ENCODE measurements around the gene STX1B.
A peak's percentile ranks its signal among the peaks of the same experiment; 100 is the strongest.

STX1B gene

DNA sequence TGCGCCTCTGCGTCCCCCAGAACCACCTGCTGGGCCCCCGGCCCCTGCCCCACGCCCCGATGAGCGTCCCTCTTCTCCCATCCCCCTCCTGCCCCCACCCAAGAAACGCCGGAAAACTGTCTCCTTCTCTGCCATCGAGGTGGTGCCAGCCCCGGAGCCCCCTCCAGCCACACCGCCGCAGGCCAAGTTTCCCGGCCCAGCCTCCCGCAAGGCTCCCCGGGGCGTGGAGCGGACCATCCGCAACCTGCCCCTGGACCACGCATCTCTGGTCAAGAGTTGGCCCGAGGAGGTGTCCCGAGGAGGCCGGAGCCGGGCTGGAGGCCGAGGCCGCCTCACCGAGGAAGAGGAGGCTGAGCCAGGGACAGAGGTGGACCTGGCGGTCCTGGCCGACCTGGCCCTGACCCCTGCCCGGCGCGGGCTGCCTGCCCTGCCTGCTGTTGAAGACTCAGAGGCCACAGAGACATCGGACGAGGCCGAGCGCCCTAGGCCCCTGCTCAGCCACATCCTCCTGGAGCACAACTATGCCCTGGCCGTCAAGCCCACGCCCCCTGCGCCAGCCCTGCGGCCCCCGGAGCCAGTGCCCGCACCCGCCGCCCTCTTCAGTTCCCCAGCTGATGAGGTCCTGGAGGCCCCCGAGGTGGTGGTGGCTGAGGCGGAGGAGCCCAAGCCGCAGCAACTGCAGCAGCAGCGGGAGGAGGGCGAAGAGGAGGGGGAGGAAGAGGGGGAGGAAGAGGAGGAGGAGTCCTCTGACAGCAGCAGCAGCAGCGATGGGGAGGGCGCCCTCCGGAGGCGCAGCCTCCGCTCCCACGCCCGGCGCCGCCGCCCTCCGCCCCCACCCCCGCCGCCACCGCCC is 31.0 kb downstream of the STX1B start:
- no peak for DNase-seq (ENCODE audit: low spot score)

DNA sequence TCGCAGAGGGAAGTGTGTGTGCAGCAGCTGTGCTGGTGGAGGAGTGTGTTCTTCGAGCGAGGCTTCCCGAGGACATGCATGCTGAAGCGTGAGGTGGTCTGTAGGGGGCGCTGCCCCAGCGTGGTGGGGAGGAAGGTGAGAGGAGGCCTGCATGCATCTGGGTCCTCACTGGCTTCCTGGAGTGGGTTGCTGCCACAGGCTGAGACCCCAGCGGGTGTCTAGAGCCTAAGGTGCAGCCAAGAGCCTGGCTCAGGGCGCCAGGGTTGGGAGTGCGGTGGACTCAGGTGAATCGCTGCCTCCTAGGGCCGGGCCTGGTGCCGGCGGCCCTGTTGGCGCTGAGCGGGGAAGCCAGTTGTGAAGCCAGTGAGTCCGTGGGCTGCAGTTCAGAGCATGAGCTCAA is 32.9 kb downstream of the STX1B start:
- DNase-seq (ENCODE audit: low spot score): peak; percentile 57

DNA sequence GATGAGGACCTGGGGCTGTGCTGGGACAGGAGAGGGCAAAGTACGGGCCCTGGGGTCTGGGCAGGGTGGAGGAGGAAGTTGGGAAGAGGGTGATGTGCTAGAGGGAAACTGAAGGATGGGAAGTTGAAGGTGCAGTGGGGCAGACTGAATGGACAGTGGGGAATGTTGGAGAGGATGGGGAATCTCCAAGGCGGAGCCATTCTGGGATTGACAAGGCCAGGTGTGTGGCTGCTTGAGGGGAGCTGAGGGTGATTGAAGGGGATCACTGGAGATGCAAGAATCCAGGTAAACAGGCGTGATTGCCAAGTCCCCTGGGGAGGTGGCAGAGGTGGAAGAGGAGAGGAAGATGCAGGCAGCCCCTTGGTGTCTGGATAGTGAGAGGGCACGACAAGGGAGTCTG is 34.0 kb downstream of the STX1B start:
- no peak for DNase-seq (ENCODE audit: low spot score)

DNA sequence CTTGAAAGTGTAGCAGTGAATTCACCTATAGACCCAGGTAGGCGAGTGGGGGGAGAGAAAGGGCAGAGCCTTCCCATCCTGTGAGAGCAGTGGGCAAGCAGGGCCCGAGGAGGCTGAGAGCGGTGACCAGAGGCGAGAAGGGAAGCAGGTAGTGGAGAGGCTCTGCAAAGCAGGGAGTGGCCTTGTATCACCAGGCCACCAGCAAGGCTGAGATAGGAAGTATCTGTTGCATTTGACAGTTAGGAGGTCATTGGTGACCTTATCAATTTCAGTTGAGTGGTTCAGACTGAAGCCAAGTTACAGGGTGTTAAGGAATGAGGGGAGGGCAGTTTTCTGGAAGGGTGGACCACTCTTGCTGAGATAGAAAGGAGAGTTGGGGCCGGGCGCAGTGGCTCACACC is 36.1 kb downstream of the STX1B start:
- DNase-seq (ENCODE audit: low spot score): no peak

DNA sequence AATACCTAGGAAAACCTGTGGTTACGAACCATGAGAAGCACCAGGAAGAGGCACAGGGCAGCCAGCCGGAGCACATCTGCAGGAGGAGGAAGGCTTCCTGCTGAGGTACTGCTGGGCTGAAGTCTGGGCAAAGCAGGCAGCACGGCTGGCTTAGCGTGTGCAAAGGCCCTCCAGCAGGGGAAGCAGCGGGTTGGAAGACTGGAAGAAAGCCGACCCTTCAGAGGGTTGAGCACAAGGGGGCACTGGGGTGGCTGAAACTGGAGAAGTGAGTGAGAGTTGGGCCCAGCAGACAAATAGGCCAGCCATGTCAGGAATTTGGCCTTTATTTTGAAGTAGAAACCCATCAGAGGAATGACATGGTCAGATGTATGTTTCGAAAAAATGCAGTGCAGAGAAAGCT is 37.6 kb downstream of the STX1B start:
- DNase-seq (ENCODE audit: low spot score): no peak

DNA sequence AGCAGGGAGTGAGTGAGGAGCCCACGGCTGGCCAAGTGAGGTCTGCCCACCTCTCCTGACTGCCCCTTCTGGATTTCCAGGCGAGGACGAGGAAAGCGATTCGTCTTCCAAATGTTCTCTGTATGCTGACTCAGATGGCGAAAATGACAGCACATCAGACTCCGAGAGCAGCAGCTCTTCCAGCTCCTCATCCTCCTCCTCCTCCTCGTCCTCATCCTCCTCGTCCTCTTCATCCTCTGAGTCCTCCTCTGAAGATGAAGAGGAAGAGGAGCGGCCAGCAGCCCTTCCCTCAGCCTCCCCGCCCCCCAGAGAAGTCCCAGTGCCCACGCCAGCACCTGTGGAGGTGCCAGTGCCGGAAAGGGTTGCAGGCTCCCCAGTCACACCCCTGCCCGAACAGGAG is 39.1 kb downstream of the STX1B start:
- no peak for DNase-seq (ENCODE audit: low spot score)

DNA sequence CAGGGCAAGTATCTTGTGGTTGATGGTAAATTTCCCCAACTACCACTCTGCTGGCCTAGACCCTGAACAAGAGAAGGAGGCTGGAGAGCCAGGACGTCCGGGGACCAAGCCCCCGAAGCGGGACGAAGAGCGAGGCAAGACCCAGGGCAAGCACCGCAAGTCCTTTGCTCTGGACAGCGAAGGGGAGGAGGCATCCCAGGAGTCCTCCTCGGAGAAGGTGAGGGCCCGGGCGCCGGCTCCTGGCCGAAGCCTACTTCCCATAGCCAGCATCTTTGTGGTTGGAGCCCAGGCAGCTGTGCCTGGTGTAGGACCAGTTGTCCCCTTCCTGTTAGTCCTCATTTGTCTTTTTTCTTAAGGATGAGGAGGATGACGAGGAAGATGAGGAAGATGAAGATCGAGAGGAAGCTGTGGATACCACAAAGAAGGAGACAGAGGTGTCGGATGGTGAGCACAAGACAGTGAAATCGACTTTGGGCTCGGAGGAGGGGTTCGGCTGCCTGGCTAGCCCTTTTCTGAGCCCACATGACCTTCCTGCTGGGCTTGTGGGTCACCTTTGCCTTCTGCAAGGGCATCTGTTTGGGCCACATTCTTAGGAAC is 41.1 kb downstream of the STX1B start:
- DNase-seq (ENCODE audit: low spot score): no peak

DNA sequence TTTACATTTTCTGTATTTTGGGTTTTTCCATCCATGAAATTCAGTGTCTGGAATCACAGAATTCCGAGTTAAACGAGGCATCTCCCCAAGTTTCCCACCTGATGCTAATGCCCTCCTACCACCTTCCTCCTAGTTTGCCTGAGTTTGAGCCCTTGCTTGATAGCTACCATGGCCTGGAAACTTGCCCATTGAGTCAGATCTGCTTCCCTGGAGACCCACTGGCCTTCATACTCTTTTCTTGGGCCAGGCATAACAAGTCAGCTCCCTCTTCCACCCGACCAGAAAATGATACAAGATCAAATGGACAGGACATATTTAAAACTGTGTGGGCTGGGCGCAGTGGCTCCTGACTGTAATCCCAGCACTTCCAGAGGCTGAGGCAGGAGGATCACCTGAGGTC is 42.6 kb downstream of the STX1B start:
- DNase-seq (ENCODE audit: low spot score): no peak

DNA sequence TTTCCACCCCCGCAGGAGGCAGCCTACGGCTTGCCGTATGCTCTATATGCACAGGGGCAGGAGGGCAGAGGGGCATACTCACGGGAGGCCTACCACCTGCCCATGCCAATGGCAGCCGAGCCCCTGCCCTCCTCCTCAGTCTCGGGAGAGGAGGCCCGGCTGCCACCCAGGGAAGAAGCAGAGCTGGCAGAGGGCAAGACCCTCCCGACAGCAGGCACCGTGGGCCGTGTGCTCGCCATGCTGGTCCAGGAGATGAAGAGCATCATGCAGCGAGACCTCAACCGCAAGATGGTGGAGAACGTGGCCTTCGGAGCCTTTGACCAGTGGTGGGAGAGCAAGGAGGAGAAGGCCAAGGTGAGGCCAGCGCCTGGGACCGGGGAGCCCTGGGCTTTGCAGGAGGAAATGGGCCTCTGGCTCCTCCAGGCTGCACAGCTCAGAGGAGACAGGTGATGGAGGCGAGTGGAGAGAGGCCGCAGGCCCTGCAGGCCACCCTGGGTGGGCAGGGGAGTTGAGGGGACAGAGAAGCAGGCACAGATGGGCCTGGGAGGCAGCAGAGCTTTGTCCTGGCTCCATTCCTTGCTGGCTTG is 44.3 kb downstream of the STX1B start:
- no peak for DNase-seq (ENCODE audit: low spot score)

DNA sequence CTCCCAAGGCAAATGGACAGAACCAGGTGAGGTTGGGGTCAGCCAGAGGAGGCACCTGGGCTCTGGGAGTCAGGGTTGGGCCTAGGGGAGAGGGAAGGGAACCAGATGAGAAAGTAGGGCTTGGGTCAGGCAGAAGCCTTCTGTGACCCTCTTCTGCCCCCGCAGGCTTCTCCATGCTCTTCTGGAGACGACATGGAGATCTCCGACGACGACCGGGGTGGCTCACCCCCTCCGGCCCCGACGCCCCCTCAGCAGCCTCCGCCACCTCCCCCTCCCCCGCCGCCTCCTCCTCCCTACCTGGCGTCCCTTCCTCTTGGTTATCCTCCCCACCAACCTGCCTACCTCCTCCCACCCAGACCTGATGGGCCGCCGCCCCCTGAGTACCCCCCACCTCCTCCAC is 45.0 kb downstream of the STX1B start:
- DNase-seq (ENCODE audit: low spot score): no peak

DNA sequence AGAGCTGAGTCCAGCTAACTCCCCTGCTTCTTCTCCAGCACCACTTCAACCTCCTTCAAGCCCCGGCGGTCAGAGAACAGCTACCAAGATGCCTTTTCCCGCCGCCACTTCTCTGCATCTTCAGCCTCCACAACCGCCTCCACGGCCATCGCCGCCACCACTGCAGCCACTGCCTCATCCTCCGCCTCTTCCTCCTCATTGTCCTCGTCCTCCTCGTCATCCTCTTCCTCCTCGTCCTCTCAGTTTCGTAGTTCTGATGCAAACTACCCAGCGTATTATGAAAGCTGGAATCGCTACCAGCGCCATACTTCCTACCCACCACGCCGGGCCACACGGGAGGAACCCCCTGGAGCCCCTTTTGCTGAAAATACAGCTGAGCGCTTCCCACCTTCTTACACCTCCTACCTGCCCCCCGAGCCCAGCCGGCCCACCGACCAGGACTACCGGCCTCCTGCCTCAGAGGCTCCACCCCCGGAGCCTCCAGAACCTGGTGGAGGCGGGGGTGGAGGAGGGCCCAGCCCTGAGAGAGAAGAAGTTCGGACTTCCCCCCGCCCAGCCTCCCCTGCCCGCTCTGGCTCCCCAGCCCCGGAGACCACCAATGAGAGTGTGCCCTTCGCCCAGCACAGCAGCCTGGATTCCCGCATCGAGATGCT is 45.7 kb downstream of the STX1B start:
- DNase-seq (ENCODE audit: low spot score): no peak

DNA sequence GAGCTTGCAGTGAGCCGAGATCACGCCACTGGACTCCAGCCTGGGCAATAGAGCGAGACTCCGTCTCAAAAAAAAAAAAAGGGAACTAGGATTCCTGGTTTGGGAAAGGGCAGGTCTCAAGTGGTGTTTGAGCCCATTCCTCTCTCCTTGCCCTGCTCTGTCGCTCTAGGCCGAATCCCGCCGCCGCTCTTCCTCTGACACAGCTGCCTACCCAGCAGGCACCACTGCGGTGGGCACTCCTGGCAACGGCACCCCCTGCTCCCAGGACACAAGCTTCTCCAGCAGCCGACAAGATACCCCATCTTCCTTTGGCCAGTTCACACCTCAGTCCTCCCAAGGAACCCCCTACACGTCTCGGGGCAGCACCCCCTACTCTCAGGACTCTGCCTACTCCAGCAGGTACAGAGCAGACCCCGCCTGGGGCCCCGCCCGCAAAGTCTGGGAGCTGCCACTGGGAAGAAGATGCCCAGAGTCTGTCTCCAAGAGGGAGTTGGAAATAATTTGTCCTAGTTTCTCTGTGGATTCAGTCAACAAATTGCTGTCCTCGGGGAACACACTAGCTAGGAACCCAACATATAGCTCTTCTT is 46.4 kb downstream of the STX1B start:
- no peak for DNase-seq (ENCODE audit: low spot score)

DNA sequence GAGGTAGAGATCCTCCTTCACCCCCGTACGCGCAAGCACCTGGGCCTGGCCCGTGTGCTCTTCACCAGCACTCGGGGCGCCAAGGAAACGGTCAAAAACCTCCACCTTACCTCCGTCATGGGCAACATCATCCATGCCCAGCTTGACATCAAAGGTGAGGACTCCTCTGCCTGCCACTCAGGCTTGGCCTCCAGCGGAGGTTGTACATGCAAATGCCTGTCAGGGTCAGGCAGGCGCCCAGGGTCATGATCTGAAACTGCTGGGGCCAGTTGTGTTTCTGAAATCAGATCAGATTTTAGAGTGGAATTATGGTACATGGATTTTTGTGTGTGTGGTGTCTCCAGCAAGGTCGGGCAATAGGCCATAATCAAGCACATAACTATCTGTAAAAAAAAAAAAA is 49.1 kb downstream of the STX1B start:
- DNase-seq (ENCODE audit: low spot score): no peak

DNA sequence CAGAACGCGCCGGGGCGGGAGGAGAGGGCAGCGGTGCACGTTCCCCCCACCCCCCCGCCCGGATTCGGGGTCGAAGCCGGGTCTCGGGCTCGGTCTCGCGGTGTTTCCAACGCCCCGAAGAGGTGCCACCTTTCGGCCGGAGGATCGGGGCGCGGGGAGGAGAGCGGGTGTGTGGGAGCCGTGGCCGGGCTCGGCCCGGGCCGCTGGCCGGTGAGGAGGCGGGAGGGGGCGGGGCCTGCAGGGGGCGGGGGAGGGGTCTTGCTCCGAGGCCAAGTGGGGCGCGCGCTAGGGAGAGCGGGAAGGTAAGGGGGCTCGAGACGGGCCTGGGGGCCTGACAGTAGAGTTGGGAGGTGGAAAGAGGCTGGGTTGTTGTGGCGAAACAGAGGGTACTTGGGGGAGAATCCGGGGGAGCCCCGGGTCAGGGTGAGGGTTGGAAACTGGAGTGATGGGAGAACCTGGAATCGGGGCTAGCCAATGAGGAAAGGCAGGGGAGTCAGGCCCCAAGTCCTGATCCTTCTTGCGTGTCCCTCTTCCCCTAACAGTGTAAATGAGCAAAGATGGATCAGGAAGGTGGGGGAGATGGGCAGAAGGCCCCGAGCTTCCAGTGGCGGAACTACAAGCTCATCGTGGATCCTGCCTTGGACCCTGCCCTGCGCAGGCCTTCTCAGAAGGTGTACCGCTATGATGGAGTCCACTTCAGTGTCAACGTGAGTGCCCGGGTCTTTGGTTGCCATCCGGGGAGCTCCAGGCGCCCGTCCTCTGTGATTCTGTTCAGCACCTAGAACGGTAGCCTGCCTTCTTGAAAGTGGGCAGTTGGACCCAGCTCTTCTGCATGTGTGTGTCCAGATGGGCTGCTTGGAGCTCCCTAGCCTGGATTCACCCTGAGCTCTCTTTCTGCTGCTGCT is 52.0 kb downstream of the STX1B start:
- DNase-seq (ENCODE audit: low spot score): peak; percentile 78

DNA sequence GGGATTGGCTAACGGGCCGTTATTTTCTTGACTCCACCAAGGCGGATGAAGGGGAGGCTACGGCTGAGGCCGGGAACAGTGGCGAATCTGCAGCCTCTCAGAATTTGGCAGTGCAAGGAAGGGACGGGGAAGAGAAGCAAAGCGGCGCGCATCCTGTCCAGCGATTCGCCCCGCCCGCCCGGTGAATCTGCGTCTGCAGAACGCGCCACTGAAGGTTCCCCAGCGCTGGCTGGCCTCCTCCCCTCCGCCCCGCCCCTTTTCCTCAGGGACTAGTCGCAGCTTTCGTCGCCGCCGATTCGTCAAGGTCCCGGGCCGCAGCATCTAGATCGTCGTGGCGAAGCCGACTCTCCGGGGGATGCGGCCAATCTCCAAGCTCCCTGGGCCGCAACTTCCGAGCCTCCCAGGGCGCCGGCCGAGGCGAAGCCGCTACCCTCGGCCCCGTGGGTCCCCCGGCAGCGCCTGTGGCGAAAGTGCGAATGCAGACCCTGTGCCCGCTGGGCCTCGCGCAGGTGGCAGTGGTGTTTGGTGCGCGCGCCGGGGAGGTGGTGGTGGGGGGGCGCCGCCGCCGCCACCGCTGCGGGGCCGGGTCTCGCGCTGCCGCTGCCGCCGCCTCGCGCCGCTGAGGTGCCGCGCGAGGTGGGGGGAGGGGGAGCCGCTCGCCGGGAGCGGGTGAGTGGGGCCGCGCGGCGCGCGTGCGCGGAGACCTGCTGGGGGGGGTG is 52.8 kb downstream of the STX1B start, which contains the start of gene SETD1A:
Gene SETD1A (plus strand): TSS at position 299 of the 719 bp plus-strand sequence. CDS start 978 bp downstream, outside the sequence.
- DNase-seq (ENCODE audit: low spot score): peak; percentile 91

DNA sequence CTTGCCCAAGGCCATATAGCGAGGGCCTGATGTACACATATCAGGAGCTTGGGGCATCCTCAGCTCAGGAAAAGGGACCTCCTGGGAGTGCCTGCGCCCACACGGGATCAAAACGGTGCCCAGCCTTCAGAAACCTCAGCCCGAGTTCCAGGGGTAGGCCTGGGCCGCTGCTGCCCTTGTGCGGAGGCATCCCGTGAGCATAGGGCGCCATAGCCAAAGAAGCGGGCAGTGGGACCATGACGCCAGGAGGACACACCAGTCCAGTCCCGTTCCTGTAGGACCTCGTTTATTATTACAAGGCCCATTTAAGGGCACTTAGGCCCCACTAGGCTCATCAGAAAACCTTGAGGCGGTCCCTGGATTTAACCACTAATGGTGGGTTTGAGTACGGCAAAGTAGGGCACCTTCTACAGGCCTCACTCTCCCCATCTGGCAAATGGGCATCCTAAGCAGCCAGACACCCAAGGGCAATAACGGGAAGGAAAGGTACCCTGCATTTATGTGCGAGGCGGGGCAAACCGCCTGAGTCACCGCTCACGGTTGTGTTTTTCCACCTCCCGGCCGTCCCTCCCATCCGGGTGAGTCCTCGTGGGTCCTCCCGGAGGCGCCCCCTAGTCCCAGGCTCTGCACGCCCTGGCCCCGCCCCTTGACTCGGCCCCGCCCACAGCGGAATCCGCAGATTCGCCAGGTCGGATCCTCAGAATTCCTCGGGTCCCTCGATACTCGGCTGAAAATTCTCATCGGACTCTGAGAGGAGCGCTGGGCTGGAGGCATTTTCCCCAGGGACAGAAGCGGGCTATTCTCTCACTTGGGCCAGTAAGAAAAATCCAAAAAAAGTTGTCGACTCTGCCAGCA is 53.6 kb downstream of the STX1B start:
- peak; percentile 84 for DNase-seq (ENCODE audit: low spot score)

DNA sequence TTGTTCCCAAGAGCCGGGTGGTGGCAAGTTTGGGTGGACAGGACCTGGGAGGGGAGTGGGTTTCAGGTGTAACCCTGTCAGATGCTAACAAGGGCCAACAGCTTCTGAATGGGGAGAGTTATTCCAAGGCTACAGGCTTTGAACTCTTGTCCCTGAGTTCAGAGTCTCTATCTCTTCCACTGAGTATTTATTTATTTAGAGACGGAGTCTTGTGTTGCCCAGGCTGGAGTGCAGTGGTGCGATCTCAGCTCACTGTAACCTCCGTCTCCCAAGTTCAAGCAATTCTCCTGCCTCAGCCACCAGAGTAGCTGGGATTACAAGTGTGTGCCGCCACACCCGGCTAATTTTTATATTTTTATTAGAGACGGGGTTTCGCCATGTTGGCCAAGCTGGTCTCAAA is 55.4 kb downstream of the STX1B start:
- DNase-seq (ENCODE audit: low spot score): no peak

DNA sequence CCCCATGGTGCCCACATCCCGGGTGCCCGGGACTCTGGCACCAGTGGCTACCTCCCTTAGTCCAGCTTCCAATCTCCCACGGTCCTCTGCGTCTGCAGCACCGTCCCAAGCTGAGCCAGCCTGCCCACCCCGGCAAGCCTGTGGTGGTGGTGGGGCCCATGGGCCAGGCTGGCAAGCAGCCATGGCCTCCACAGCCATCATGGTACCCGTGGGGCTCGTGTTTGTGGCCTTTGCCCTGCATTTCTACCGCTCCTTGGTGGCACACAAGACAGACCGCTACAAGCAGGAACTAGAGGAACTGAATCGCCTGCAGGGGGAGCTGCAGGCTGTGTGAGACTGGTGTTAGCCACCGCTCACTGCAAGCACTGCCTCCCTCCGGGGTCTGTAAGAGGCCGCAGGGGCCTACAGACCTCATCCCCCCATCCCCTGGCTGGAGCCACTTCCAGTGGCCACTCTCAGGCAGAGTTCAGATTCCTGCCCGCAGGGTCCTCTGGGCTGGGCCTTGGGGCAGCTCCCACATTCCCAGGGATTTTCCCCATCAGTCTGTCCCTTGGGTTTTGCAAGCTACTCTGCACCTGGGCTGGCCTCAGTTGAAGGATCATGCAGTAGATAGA is 56.8 kb downstream of the STX1B start:
- DNase-seq (ENCODE audit: low spot score): peak; percentile 60

DNA sequence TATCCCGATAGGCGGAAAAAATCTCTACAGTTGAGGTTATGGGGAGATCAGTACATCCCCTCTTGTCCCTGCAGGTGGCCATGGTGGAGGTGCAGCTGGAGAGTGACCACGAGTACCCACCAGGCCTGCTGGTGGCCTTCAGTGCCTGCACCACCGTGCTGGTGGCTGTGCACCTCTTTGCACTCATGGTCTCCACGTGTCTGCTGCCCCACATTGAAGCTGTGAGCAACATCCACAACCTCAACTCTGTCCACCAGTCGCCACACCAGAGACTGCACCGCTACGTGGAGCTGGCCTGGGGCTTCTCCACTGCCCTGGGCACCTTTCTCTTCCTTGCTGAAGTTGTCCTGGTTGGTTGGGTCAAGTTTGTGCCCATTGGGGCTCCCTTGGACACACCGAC is 57.3 kb downstream of the STX1B start:
- DNase-seq (ENCODE audit: low spot score): no peak

Measured in HuH-7.5 (cell line).